ENCODE measurements around the gene EIF1AD.
"Not testable (repeated sequence)": the region's sequence is repeated elsewhere in the genome, so short reads cannot be mapped to it uniquely, and the experiment has no call there.

EIF1AD gene

DNA sequence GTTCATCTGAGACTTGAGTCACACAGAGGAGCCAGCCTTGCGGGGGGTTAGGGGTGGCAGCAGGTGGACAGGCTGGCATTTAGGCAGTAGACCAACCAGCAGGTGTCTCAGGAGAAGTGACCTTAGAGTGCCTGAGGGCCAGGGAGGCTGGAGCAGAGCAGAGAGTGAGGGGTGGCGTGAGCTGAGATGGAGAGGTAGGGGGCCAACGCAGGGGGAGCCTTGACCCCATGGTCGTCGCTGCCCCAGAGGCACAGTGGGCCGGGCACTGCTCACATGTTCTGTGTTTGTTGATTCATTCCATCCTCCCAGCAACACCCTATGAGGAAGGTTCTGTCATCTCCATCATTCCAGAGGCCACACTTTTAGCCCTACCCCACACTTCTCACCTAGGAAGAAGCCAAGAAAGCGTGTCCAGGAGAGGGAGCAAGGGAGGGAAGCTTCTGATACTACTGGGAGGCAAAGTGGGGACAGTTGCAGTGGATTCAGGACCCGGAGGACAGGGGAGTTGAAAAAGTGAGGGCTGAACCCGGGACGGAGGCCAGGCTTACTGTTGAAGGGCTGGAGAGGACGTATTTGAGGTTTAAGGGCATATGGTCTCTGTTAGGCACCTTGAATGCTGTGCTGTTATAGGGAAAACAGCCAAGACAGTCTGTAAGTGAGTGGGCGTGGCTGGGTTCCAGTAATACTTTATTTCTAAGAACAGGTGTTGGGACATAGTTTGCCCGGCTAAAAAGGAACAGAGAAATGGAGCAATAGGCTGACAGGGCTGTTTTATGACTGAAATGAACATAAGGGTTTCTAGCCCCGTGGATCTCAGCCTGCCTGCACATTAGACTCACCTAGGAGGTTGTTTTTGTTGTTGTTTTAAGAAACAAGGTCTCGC, 33.1 kb downstream of the EIF1AD start:
- no peak for DNase-seq (ENCODE audit: low spot score)

DNA sequence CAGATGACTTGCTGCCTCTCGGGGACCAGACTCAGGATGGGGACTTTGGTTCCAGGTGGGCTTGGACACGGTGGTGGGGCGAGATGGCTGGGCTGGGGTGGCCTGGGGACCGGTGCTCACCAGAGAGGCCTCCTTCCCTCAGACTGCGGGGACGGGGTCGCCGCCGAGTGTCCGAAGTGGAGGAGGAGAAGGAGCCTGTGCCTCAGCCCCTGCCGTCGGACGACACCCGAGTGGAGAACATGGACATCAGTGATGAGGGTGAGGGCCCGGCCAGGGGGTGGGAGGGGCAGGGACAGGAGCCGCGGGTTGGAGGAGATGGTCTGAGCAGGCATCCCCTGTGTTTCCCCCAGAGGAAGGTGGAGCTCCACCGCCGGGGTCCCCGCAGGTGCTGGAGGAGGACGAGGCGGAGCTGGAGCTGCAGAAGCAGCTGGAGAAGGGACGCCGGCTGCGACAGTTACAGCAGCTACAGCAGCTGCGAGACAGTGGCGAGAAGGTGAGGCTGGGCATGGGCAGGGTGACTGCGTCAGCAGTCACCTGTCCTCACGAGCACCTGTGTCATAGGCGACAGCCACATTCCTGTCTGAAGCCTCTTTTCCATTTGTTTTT, 34.5 kb downstream of the EIF1AD start:
- DNase-seq (ENCODE audit: low spot score), result no peak

DNA sequence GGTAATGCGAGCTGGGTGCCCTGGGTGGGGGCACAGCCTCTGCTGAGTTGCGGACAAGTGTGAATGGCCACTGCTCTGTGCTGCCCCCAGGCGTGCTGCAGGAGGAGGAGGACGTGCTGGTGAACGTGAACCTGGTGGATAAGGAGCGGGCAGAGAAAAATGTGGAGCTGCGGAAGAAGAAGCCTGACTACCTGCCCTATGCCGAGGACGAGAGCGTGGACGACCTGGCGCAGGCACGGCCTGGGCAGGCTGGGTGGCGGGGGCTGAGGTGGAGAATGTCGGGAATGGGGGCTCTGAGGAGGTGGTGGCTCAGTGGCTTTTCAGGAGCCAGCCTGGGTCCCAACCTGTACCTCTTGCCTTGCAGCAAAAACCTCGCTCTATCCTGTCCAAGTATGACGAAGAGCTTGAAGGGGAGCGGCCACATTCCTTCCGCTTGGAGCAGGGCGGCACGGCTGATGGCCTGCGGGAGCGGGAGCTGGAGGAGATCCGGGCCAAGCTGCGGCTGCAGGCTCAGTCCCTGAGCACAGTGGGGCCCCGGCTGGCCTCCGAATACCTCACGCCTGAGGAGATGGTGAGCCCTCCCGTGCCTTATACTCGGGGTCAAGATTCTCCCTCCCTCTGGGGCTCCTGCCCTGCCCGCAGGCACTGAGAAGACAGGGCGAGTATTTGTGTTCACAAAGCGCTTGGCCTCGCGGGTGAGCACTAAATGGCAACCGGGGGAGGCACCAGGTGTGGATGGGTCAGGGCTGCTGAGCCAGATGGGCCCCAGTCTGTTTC, 35.8 kb downstream of the EIF1AD start:
- DNase-seq (ENCODE audit: low spot score), result no peak

DNA sequence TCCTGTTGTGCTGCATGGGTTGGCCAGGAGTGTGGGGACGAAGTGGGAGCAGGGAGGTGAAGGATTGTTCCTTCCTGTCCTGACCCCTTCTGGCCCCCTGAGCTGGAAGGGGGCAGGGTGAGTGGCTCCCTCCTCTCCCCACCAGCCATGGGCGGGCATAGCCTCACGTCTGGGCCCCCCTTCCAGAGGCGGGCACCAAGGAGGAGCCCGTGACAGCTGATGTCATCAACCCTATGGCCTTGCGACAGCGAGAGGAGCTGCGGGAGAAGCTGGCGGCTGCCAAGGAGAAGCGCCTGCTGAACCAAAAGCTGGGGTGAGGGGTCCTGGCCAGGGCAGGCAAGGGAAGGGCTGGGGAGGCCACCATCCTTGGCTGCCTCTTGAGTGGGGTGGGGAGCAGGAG, 37.1 kb downstream of the EIF1AD start:
- no peak for DNase-seq (ENCODE audit: low spot score)

DNA sequence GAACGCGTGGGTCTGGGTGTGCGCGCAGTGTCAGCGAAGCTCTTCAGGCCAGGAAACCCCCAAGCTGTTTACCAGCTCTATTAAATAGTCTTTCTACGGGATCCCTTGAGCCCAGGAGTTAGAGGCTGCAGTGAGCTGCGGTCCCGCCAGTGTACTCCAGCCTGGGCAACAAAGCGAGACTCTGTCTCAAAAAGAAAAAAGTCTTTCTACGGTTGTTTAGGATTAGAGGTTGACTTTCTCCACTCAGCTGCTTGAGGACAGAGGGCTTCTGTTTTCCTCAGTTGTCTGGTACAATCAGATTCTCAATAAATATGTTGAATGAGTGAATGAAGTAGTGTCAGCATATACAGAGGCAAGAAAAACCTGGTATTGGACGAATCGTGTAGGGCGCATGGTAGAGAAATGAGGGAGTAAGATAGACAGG, 39.8 kb downstream of the EIF1AD start:
- DNase-seq (ENCODE audit: low spot score), result no peak

DNA sequence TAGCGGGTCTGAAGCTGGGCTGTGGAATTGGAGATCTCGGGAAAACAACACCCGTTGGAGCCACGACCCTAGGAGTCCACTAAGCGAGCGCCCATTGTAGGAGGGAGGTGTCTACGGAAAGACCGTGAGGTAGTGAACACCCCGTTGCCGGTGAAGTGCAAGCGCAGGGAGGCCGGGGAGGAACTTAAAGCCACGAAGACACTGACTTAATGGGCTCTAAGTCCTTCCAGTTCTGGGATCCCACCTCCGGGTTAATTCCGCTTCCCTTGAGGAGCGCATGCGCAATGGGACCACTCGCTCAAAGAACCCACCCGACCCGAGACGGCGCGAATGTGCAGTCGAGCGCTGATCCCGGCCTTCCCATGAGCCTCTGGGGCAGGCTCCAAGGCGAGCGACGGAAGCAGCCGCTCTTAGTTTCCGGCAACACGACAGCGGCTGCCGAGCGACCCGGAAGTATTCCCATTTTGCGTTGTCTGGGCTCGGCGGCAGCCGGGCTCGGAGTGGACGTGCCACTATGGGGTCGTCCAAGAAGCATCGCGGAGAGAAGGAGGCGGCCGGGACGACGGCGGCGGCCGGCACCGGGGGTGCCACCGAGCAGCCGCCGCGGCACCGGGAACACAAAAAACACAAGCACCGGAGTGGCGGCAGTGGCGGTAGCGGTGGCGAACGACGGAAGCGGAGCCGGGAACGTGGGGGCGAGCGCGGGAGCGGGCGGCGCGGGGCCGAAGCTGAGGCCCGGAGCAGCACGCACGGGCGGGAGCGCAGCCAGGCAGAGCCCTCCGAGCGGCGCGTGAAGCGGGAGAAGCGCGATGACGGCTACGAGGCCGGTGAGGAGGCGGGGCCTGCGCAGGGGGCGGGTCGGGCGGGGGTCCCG, 40.5 kb downstream of the EIF1AD start, which contains the start of gene SART1:
SART1 (plus strand) TSS at position 468 of the 874 bp plus-strand sequence; CDS start at position 515, 47 bp downstream.
- DNase-seq (ENCODE audit: low spot score), result peak; percentile 94

DNA sequence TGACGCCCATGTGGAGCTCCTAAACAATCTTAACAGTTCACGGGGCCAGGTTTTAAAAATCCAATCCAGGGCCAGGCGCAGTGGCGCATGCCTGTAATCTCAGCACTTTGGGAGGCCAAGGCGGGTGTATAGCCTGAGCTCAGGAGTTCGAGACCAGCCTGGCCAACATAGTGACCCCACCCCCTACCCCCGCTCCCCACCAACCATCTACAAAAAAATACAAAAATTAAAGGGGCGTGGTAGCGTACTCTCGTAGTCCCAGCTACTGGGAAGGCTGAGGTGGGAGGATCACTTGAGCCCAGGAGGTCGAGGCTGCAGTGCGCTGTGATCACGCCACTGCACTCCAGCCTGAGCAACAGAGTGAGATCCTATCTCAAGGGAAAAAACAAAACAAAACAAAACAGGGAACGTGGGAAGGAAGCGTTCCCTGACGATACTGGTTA, 41.1 kb downstream of the EIF1AD start:
- DNase-seq (ENCODE audit: low spot score), result no peak

DNA sequence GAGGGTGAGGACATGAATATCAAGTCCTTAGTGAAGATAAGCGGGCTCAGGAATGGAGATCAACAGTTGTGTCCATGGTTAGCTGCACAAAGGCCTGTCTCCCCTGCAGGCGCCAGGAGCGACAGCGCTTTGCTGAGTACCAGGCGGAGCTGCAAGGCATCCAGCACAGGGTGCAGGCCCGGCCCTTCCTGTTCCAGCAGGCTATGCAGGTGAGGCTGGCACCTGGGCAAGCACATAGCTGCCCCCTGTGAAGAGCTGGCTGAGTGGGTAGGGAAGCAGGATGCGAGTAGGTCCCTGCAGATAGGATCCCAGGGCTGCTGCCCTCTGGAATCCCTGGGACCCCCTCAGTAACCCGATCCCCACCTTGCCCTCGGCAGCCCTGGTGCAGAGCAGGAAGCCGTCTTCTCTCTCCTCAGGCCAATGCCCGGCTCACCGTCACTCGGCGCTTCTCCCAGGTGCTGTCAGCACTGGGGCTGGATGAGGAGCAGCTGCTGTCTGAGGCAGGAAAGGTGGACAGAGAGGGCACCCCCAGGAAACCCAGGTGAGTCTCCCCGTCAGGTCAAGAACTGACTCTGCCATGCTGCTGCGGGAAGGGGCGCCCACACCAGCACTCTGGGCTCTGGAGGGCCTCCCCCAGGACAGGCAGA, 43.1 kb downstream of the EIF1AD start:
- no peak for DNase-seq (ENCODE audit: low spot score)

DNA sequence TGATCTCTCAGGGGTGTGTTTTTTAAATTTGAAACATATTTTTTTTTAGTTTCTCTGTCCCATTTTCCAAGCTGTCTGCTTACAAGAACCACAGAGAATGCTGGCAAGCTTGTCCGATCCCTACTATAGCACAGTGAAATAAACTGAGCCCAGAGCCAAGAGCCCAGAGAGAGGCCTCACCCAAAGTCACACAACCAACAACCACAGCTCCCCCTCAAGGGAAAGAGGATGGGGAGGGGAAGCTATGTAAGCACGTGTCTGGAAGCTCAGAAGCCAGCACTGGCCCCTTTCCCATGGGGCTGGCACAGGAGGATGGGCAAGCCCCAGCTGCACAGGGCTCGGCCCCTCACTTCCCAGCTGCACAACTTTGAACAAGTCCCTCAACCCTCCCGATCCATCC, 43.7 kb downstream of the EIF1AD start:
- DNase-seq (ENCODE audit: low spot score), result no peak

DNA sequence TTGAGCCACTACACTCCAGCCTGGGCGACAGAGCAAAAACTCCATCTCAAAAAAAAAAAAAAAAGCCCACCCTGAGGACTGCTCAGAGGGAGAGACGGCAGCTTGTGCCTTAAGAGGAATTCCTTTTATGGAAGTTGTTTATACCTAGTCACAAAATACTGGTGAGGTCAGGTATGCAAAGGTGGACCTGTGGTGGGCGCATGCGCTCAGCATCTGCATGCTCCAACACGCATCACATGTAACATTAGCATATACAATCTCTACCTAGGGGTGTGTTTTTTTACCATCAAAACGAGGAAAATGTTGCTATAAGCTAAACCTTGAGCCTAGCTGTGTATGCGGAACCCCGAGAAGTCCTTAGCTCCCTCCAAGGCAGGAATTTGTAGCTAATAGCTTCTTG, 47.2 kb downstream of the EIF1AD start:
- no peak for DNase-seq (ENCODE audit: low spot score)

DNA sequence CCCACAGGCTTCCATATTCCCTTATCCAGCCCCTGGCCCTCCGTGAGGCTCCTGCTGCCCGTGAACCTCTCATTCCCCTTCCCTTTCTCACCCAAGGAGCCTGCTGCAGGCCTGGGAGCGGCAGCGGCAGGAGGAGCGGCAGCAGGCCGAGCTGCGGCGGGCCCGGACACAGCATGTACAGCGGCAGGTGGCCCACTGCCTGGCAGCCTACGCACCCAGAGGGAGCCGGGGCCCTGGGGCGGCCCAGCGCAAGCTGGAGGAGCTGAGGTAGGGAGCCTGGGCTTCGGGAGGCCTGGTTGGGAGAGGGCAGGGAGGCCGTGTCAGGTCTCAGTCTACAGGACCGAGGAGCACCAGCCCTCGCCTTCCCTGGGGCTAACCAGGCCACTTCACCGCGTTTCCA, 48.5 kb downstream of the EIF1AD start:
- no peak for DNase-seq (ENCODE audit: low spot score)

DNA sequence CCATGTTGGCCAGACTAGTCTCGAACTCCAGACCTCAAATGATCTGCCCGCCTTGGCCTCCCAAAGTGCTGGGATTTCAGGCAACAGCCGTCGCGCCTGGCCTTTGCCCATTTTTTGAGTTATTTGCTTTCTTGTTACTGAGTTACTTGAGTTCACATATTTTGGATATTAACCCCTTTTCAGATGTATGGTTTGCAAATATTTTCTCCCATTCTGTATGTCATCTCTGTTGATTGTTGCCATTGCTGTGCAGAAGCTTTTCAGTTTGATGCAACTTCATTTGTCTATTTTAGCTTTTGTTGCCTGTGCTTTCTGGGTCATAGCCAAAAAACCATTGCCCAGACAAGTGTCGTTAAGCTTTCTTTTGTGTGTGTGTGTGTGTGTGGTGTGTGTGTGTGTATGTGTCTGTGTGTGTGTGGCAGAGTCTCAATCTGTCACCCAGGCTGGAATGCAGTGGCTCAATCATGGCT, 49.9 kb downstream of the EIF1AD start:
- no peak for DNase-seq (ENCODE audit: low spot score)

DNA sequence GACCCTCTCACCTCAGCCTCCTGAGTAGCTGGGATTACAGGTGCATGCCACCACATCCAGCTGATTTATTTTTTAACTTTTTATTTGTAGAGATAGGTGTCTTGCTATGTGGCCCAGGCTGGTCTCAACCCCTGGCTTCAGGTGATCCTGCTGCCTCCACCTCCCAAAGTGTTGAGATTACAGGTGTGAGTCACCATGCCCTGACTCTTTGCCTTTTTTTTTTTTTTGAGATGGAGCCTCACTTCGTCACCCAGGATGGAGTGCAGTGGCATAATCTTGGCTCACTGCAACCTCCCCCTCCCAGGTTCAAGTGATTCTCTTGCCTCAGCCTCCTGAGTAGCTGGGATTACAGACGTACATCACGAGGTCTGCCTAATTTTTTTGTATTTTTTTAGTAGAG, 50.3 kb downstream of the EIF1AD start:
- not testable (repeated sequence) for DNase-seq (ENCODE audit: low spot score)

DNA sequence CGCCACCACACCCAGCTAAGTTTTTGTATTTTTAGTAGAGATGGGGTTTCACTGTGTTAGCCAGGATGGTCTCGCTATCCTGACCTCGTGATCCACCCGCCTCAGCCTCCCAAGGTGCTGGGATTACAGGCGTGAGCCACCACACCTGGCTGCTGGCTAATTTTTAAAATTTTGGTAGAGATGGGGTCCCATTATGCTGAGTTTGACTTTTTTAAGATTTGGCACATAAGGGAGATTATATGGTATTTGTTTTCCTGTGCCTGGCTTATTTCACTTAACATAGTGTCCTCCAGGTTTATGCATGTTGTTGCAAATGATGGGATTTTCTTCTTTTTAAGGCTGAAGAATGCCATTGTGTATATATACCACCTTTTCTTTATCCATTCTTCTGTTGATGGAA, 51.2 kb downstream of the EIF1AD start:
- DNase-seq (ENCODE audit: low spot score), result not testable (repeated sequence)

DNA sequence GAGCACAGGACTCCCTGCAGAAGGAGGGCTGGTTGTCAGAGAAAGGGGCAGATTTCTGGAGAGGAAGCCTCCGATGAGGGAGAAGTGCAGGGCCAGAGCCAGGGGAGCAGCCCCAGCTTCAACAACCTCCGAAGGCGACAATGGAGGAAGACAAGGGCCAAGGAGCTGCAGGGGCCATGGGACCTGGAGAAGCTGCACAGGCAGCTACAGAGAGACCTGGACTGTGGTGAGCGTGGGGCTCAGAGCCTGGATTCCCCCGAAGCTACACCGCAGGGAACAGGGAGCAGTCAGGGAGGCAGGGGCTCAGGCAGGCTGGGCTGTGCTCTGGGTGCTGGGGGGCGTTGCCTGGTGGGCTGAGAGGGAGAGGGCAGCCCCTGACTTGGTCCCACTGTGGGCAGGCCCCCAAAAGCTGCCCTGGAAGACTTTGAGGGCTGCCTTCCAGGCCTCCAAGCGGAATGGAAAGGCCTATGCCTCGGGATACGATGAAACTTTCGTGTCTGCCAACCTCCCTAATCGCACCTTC, 54.3 kb downstream of the EIF1AD start:
- DNase-seq (ENCODE audit: low spot score), result no peak

DNA sequence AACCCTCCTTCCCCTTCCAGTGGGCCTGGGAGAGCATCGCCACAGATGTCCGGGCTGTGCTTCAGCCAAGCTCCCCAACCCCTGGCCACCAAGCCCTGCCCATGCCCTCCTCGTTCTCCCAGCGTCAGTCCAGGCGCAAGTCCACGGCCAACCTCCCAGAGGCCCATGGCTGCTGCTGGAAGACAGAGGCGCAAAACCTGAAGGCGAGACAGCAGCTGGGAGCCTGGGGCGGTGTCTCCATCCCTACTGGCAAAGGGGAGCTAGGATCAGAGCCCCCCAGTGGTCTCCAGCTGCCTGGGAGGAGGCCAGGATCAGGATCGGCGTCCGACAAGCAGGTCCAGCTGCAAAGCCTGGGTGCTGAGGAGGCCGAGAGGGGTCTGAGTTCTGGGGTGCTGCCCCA, 54.8 kb downstream of the EIF1AD start:
- no peak for DNase-seq (ENCODE audit: low spot score)

DNA sequence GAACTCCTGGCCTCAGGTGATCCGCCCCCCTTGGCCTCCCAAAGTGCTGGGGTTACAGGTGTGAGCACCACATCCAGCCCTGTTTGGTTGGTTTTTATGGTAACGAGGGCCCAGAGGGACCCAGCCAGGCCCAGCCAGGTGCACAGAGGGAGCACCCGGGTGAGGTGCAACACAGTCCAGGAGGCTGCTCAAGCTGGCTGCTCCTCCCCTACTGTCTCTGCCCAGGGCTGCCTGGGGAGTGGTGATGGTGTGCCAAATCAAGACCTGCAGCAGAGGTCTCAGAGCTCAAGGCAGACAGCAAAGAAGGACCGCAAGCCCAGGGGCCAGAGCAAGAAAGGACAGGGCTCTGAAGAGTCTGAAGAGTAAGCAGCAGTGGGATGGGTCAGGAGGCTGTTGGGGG, 55.3 kb downstream of the EIF1AD start:
- DNase-seq (ENCODE audit: low spot score), result no peak

All from hematopoietic multipotent progenitor cell treated with erythropoietin and hydrocortisone succinate and interleukin-3 and kit ligand, for 17 days (in vitro differentiated cells).